Endodermal cell (in vitro differentiated cells): ENCODE results near the gene NECTIN4. TPM values are rescaled to one million over a fixed set of nuclear protein-coding genes. Genes with fewer than 3 reads are reported as not detected.

ENCODE experiments used
- DNase-seq: peaks from one replicate; pipeline ENCODE4 v3.0.0-alpha.2; 2017
- H3K27ac ChIP-seq: 2 replicates; pipeline ENCODE4 v1.5.1; 2013; ENCODE audit warnings: mild to moderate bottlenecking, low read depth, low read length, moderate library complexity
- H3K27me3 ChIP-seq: 2 replicates; pipeline ENCODE4 v1.6.1; 2013; ENCODE audit warnings: mild to moderate bottlenecking, low read length, moderate library complexity; ENCODE audit not compliant: insufficient read depth, control insufficient read depth, poor library complexity, severe bottlenecking
- H3K36me3 ChIP-seq: 2 replicates; pipeline ENCODE4 v1.7.0; 2013; ENCODE audit warnings: mild to moderate bottlenecking, low read length, moderate library complexity; ENCODE audit not compliant: control insufficient read depth, insufficient read depth
- H3K4me1 ChIP-seq: one replicate; pipeline ENCODE4 v1.7.0; 2013; ENCODE audit warnings: low read length; ENCODE audit not compliant: control insufficient read depth, insufficient read depth
- H3K4me3 ChIP-seq: 2 replicates; pipeline ENCODE4 v1.5.1; 2013; ENCODE audit warnings: mild to moderate bottlenecking, low read length, moderate library complexity
- H3K9ac ChIP-seq: 2 replicates; pipeline ENCODE4 v1.6.1; 2013; ENCODE audit warnings: mild to moderate bottlenecking, low read length, moderate library complexity; ENCODE audit not compliant: poor library complexity, severe bottlenecking; ENCODE audit errors: extremely low read depth
- H3K9me3 ChIP-seq: 2 replicates; pipeline ENCODE4 v1.6.1; 2013; ENCODE audit warnings: mild to moderate bottlenecking, low read length, moderate library complexity; ENCODE audit not compliant: control insufficient read depth
- H3K27ac Mint-ChIP-seq: 2 replicates; pipeline ENCODE4 v1.8.0; 2020; ENCODE audit warnings: mixed read lengths
- H3K27me3 Mint-ChIP-seq: 2 replicates; pipeline ENCODE4 v1.8.0; 2021; ENCODE audit warnings: mild to moderate bottlenecking, mixed read lengths; ENCODE audit not compliant: insufficient read depth
- H3K36me3 Mint-ChIP-seq: 2 replicates; pipeline ENCODE4 v1.8.0; 2020; ENCODE audit warnings: low read depth, mixed read lengths
- H3K4me1 Mint-ChIP-seq: 2 replicates; pipeline ENCODE4 v1.8.0; 2020; ENCODE audit warnings: mixed read lengths
- H3K4me3 Mint-ChIP-seq: 2 replicates; pipeline ENCODE4 v1.8.0; 2020; ENCODE audit warnings: mild to moderate bottlenecking, moderate library complexity, mixed read lengths
- H3K9me3 Mint-ChIP-seq: 2 replicates; pipeline ENCODE4 v1.8.0; 2020; ENCODE audit warnings: mild to moderate bottlenecking, mixed read lengths
- WGBS, 2 experiments: methylation state at CpG; one replicate each; pipeline versions ENCODE4 v1.1.5 to v1.1.7; 2013; ENCODE audit warnings: missing lambda C conversion rate in 2 of 2, mixed read lengths in 1 of 2; ENCODE audit not compliant: insufficient coverage in 1 of 2, insufficient read length in 1 of 2; 5-methylcytosine and 5-hydroxymethylcytosine counted together
- long read RNA-seq, 4 experiments: library from polyadenylated mRNA in 2 of 4; library from RNA in 1 of 4; library from capped mRNA in 1 of 4; stranded (forward) in 3 of 4; unstranded in 1 of 4; transcript quantifications; one replicate each; pipeline ENCODE4 v2.0.0, GENCODE V29; 2020 to 2021; ENCODE audit warnings: inconsistent platforms in 1 of 4
- polyA plus RNA-seq, 2 experiments: library from polyadenylated mRNA; stranded (reverse); fragments of 50-300 nt; gene quantifications; one replicate each; pipeline ENCODE4 v1.2.3, GENCODE V29; 2013
- total RNA-seq, 2 donors: library from RNA; stranded (reverse); fragmentation: NEBNext Ultra II Directional in 1 of 2; extraction: Animal tissue kit (Norgen Biotek cat#: 25700) in 1 of 2; gene quantifications; 2 replicates in 1 of 2; 3 replicates in 1 of 2; pipeline ENCODE4 v1.2.1, GENCODE V29; 2021
- TF ChIP-seq, protein P1 (sequence below): fragments of 200-600 bp; sonication (generic); conservative IDR thresholded peaks from 2 replicates; pipeline ENCODE4 v1.5.0; 2021; ENCODE audit warnings: antibody characterized with exemption, mild to moderate bottlenecking

The NECTIN4 gene
- not detected for total RNA-seq
- not detected for polyA plus RNA-seq (2013, experiment 1 of 2)
- polyA plus RNA-seq (2013, experiment 2 of 2), result not detected
- long read RNA-seq, experiment 1, result 0 reads
- long read RNA-seq, experiment 2, result 0 reads
- long read RNA-seq, experiment 3, result 0 reads
- long read RNA-seq, experiment 4, result 0 reads

DNA sequence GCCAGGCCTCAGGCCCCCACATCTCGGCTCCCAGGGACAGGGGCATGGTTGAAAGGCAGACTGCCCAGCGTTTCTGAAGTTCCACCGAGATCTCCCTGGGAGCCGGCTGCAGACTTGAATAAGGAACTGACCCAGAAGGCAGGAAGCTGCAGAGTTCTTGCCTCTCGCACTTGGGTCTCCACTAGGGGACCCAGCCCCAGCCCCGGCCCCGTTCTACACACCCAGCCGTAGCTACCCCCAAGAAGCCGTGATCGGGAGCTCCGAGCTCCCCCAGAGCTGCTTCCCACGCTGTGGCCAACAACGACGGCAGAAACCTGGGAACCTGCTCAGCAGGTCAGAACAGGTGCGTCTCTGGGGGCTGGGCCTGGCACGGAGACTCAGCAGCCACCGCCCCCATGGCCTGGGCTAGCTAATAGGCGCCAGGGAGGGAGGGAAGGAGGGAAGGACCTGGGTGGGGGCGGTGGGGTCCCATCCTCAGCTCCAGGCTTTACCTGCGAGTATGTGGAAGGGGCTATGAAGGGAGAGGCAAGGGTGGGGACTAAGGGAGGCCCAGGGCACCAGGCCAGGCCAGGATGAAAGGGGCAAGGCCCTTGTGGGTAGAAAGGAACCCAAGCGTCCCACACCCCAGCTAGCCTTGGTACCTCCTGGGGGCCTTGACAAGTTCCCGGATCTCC is at the start of gene NECTIN4:
NECTIN4 (minus strand) TSS at position 308 of the 674 bp plus-strand sequence; CDS start at position 46, 262 bp downstream.
- Mint-ChIP-seq H3K27ac (no peak within 1 kb of the TSS), H3K27me3 (peaks cover 5% of the 10 kb centered on the region), H3K9me3 (no peaks in the 10 kb centered on the region), H3K4me3 (no peak within 1 kb of the TSS), H3K36me3 (no peaks in the 10 kb centered on the region), H3K4me1 (peaks cover 20% of the 10 kb centered on the region)
- no peak within 1 kb of the TSS for H3K27ac ChIP-seq
- H3K4me1 ChIP-seq, result peaks cover 6% of the 10 kb centered on the region
- no peaks in the 10 kb centered on the region for H3K27me3 ChIP-seq
- DNase-seq, result peak; percentile 67
- TF ChIP-seq, protein P1, sequence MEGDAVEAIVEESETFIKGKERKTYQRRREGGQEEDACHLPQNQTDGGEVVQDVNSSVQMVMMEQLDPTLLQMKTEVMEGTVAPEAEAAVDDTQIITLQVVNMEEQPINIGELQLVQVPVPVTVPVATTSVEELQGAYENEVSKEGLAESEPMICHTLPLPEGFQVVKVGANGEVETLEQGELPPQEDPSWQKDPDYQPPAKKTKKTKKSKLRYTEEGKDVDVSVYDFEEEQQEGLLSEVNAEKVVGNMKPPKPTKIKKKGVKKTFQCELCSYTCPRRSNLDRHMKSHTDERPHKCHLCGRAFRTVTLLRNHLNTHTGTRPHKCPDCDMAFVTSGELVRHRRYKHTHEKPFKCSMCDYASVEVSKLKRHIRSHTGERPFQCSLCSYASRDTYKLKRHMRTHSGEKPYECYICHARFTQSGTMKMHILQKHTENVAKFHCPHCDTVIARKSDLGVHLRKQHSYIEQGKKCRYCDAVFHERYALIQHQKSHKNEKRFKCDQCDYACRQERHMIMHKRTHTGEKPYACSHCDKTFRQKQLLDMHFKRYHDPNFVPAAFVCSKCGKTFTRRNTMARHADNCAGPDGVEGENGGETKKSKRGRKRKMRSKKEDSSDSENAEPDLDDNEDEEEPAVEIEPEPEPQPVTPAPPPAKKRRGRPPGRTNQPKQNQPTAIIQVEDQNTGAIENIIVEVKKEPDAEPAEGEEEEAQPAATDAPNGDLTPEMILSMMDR, result peak; percentile 25
- no peaks in the 10 kb centered on the region for H3K36me3 ChIP-seq
- WGBS, 2 experiments, result 79 to 89% methylated on average over 9 to 22 of the region's 22 CpGs
- no peaks in the 10 kb centered on the region for H3K9me3 ChIP-seq
- no peak within 1 kb of the TSS for H3K9ac ChIP-seq
- H3K4me3 ChIP-seq, result no peak within 1 kb of the TSS

DNA sequence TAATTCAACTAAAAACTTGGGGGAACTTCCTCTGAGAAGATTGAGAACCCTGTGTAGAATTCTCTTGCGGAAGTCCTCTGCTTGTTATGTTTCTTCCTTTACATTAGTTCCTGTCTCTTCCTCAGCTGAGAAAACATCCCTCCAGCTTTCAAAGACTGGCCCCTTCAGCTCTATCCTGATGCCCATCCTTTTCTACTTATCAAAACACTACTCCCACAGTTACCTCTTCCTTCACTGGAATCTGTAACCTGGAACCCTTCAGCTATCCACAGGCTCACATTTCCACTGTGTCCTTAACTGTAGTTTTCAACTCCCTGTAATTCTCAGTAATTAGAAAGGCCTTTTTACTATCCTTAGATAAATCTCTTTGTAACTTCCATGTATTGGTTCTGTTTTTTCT is 49.1 kb upstream of the NECTIN4 start:
- Mint-ChIP-seq H3K27me3 (no peaks in the 10 kb centered on the region), H3K36me3 (peaks cover 4% of the 10 kb centered on the region), H3K4me3 (no peak overlapping the region), H3K9me3 (no peaks in the 10 kb centered on the region), H3K27ac (no peak overlapping the region), H3K4me1 (no peaks in the 10 kb centered on the region)
- Histone ChIP-seq H3K27ac (no peak overlapping the region), H3K27me3 (no peaks in the 10 kb centered on the region), H3K9ac (no peak overlapping the region), H3K4me3 (no peak overlapping the region), H3K9me3 (no peaks in the 10 kb centered on the region), H3K4me1 (no peaks in the 10 kb centered on the region), H3K36me3 (no peaks in the 10 kb centered on the region)
- DNase-seq, result no peak
- TF ChIP-seq, protein P1, result no peak
- WGBS, 2 experiments, result 95 to 100% methylated on average over 1 of the region's 1 CpG

DNA sequence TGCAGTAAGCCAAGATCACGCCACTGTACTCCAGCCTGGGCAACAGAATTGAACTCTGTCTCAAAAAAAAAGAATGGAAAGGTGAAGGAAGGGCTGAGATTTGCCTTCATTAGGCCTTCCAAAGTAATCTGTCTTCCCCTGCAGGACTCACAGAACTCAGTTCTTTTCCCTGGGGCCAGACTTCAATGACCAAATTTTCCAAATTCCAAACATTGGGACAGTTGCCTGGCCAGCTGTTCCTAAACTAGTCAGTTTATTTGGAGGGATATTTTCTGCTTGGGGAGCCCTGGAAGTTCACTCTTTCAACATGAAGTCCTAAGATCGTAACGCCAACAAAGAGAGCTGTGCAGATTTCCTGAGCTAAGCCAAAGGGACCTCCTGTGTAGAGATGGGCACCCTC is 48.5 kb upstream of the NECTIN4 start:
- Mint-ChIP-seq H3K4me3 (no peak overlapping the region), H3K4me1 (no peaks in the 10 kb centered on the region), H3K9me3 (no peaks in the 10 kb centered on the region), H3K27ac (no peak overlapping the region), H3K27me3 (no peaks in the 10 kb centered on the region), H3K36me3 (peaks cover 4% of the 10 kb centered on the region)
- no peaks in the 10 kb centered on the region for H3K4me1 ChIP-seq
- H3K9ac ChIP-seq, result no peak overlapping the region
- H3K27ac ChIP-seq, result no peak overlapping the region
- DNase-seq, result no peak
- H3K27me3 ChIP-seq, result no peaks in the 10 kb centered on the region
- TF ChIP-seq, protein P1, result no peak
- H3K4me3 ChIP-seq, result no peak overlapping the region
- H3K36me3 ChIP-seq, result no peaks in the 10 kb centered on the region
- no peaks in the 10 kb centered on the region for H3K9me3 ChIP-seq
- 86 to 97% methylated on average over 3 of the region's 3 CpGs for WGBS, 2 experiments
